Tibial nerve (tissue), 4 donors: ENCODE results near the gene ADGRD1. TPM values are rescaled to one million over a fixed set of nuclear protein-coding genes. Genes with fewer than 3 reads are reported as not detected.
A peak's percentile ranks its signal among the peaks of the same experiment; 100 is the strongest.

Experiments used
- DNase-seq, 2 donors: peaks; one replicate each; pipeline ENCODE4 v3.0.0-alpha.2; 2019; ENCODE audit warnings: low spot score in 2 of 2
- H3K27ac ChIP-seq, 4 donors: fragments of 200-600 bp; sonication (generic) in 3 of 4; one replicate each; pipeline ENCODE4 v1.5.1; 2017 to 2019; ENCODE audit warnings: mild to moderate bottlenecking in 1 of 4
- H3K27me3 ChIP-seq, 2 donors: fragments of 200-600 bp; sonication (generic) in 1 of 2; one replicate each; pipeline versions ENCODE4 v1.5.1 to v1.6.0; 2017 to 2019
- H3K36me3 ChIP-seq, 3 donors: fragments of 200-600 bp; sonication (generic); one replicate each; pipeline ENCODE4 v1.5.1; 2018 to 2019
- H3K4me1 ChIP-seq, 4 donors: fragments of 200-600 bp; sonication (generic) in 3 of 4; one replicate each; pipeline ENCODE4 v1.5.1; 2017 to 2019
- H3K4me3 ChIP-seq, 4 donors: fragments of 200-600 bp; sonication (generic) in 3 of 4; one replicate each; pipeline ENCODE4 v1.5.1; 2017 to 2019; ENCODE audit warnings: mild to moderate bottlenecking in 1 of 4, moderate library complexity in 1 of 4
- H3K9me3 ChIP-seq, 4 donors: fragments of 200-600 bp; sonication (generic) in 3 of 4; one replicate each; pipeline ENCODE4 v1.5.1; 2017 to 2019
- EP300 ChIP-seq, 2 donors: sonication (generic); formaldehyde crosslinking; IDR thresholded peaks; one replicate each; pipeline ENCODE4 v1.6.1; 2017; ENCODE audit warnings: antibody characterized with exemption in 2 of 2, mild to moderate bottlenecking in 1 of 2
- POLR2A ChIP-seq, 2 donors: fragments of 450-650 bp; IDR thresholded peaks; one replicate each; pipeline ENCODE4 v1.6.1; 2017; ENCODE audit warnings: antibody characterized with exemption in 2 of 2, mild to moderate bottlenecking in 2 of 2, moderate library complexity in 2 of 2
- whole genome bisulfite sequencing, 2 donors: methylation state at CpG; one replicate each; pipeline ENCODE4 v1.1.5; 2018; 5-methylcytosine and 5-hydroxymethylcytosine counted together
- total RNA-seq, 4 donors: library from RNA; depleted of rRNA; stranded (reverse); fragments of >200 nt; gene quantifications; one replicate each; pipeline ENCODE4 v1.1.0, GENCODE V29; 2016
- TF ChIP-seq, protein P1 (sequence below), 5 experiments: fragments of 200-600 bp in 3 of 5; fragments of 450-650 bp in 2 of 5; sonication (generic) in 3 of 5; IDR thresholded peaks; one replicate each; pipeline ENCODE4 v1.5.1; 2016 to 2019; ENCODE audit warnings: antibody characterized with exemption in 5 of 5, mild to moderate bottlenecking in 3 of 5, moderate library complexity in 2 of 5

The ADGRD1 gene
- total RNA-seq, 4 donors from 2014 or later, result 99.0 to 179 (median 125) TPM

DNA sequence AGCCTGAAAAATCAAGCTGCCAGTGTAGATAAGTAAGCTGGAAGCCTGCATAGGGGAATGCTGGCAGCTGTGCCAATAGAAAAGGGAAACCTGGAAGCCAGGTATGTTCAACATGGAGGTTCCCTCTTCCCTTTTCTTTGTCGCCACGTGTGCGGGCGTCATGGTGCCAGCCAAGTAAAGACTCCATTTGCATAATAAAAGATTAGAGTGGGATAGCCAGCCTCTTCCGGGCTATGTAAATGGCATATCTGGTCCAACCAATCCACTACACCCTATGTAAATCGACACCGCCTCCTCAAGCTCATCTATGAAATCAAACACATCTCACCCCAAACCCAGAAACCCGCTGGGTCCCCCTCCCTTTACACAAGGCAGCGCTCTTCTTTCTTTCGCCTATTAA lies 5.6 kb upstream of the ADGRD1 start:
- 80 to 85% methylated on average over 10 of the region's 10 CpGs for WGBS, 2 donors
- TF ChIP-seq, protein P1, sequence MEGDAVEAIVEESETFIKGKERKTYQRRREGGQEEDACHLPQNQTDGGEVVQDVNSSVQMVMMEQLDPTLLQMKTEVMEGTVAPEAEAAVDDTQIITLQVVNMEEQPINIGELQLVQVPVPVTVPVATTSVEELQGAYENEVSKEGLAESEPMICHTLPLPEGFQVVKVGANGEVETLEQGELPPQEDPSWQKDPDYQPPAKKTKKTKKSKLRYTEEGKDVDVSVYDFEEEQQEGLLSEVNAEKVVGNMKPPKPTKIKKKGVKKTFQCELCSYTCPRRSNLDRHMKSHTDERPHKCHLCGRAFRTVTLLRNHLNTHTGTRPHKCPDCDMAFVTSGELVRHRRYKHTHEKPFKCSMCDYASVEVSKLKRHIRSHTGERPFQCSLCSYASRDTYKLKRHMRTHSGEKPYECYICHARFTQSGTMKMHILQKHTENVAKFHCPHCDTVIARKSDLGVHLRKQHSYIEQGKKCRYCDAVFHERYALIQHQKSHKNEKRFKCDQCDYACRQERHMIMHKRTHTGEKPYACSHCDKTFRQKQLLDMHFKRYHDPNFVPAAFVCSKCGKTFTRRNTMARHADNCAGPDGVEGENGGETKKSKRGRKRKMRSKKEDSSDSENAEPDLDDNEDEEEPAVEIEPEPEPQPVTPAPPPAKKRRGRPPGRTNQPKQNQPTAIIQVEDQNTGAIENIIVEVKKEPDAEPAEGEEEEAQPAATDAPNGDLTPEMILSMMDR (IDR thresholded peaks at IDR 0.05), result no peak
- TF ChIP-seq EP300 (IDR thresholded peaks at IDR 0.05) (no peak), POLR2A (IDR thresholded peaks at IDR 0.05) (no peak)
- no peak for DNase-seq

DNA sequence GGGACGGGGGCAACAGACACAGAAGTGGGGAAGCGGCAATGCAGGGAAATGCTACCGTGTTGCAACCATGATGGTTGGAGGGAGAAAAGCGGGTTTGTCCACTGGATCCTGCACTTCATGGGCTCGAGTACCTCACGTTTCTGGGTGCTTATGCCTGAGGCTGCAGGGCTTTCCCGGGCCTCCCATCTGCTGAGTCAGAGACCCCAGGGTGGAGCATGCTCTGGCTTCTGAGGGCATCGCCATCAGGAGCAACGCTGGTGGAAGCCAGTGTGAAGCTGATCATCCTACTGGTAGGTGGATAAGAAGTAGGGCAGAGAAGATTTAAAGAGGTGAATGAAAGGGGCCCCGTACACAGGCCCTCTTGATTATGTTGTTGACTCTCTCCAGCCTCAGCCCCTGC lies 5.0 kb upstream of the ADGRD1 start:
- no peak overlapping the region for H3K27ac ChIP-seq
- TF ChIP-seq EP300 (IDR thresholded peaks at IDR 0.05) (no peak), POLR2A (IDR thresholded peaks at IDR 0.05) (no peak)
- TF ChIP-seq, protein P1 (IDR thresholded peaks at IDR 0.05), result no peak
- no peak overlapping the region for H3K4me3 ChIP-seq
- H3K4me1 ChIP-seq, result peaks cover 0 to 36% (median 0%) of the 10 kb centered on the region in 4 donors
- peaks cover 0 to 7% of the 10 kb centered on the region in 2 donors for H3K27me3 ChIP-seq
- H3K9me3 ChIP-seq, result peaks cover 0 to 14% (median 3%) of the 10 kb centered on the region in 4 donors
- DNase-seq, result no peak
- no peaks in the 10 kb centered on the region for H3K36me3 ChIP-seq
- WGBS, 2 donors, result 89 to 90% methylated on average over 10 of the region's 10 CpGs

More for the DNA sequence above, 5.6 kb upstream of the ADGRD1 start:
- Histone ChIP-seq H3K27me3 (peaks cover 0 to 7% of the 10 kb centered on the region in 2 donors), H3K9me3 (peaks cover 0 to 14% (median 3%) of the 10 kb centered on the region in 4 donors), H3K36me3 (no peaks in the 10 kb centered on the region), H3K4me3 (no peak overlapping the region), H3K4me1 (peaks cover 0 to 30% (median 0%) of the 10 kb centered on the region in 4 donors), H3K27ac (no peak overlapping the region)

DNA sequence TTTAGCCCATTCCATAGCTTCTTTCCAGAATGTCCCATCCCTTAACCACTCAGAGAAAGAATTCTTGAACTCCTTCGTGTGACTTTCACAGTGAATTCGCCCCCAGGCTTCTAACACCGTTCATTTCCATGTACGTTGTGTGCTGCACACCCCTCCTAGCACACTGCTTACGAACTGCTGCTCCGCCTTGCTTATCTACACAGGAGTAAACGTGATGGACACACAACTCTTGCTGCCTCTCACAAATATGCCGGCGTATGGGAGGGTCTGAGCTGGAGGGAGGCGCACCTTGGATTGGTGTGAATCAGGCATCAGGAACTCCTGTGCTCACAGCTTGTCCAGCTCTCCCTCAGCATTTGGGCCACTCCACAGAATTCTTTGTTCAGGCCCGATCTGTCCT lies 3.9 kb upstream of the ADGRD1 start:
- H3K4me1 ChIP-seq, result peaks cover 0 to 43% (median 0%) of the 10 kb centered on the region in 4 donors
- 89% methylated on average over 11 of the region's 11 CpGs for WGBS, 2 donors
- no peak overlapping the region for H3K4me3 ChIP-seq
- no peaks in the 10 kb centered on the region for H3K36me3 ChIP-seq
- TF ChIP-seq EP300 (IDR thresholded peaks at IDR 0.05) (no peak), POLR2A (IDR thresholded peaks at IDR 0.05) (no peak)
- TF ChIP-seq, protein P1 (IDR thresholded peaks at IDR 0.05), result no peak
- DNase-seq, result no peak
- H3K9me3 ChIP-seq, result peaks cover 0 to 10% (median under 1%) of the 10 kb centered on the region in 4 donors
- H3K27me3 ChIP-seq, result peaks cover 0 to 7% of the 10 kb centered on the region in 2 donors
- no peak overlapping the region for H3K27ac ChIP-seq

DNA sequence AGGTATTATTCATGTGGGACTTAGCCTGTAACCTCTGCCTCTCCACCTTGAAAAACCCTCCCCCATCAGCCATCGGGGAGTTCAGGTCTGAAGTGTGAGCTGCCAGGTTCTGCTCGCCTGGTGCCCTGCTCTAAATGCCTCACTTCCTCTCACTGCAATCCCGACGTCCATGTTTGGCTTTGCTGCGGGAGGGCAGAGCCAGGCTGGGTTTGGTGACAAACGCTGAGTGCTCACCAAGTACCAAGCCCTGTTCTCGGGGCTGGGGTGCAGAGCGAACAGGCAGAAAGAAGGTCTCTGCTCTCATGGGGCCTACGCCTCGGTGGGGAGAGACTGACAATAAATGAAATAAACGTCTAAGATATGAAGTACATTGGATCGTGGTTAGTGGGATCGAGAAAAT lies 2.1 kb upstream of the ADGRD1 start:
- WGBS, 2 donors, result 82 to 86% methylated on average over 13 of the region's 13 CpGs
- Histone ChIP-seq H3K4me3 (no peak overlapping the region), H3K36me3 (no peaks in the 10 kb centered on the region), H3K27ac (no peak overlapping the region), H3K27me3 (peaks cover 0 to 7% of the 10 kb centered on the region in 2 donors), H3K4me1 (peaks cover 0 to 34% (median 0%) of the 10 kb centered on the region in 4 donors), H3K9me3 (no peaks in the 10 kb centered on the region)
- DNase-seq, result no peak
- TF ChIP-seq POLR2A (IDR thresholded peaks at IDR 0.05), result no peak
- TF ChIP-seq, protein P1 (IDR thresholded peaks at IDR 0.05), result no peak
- no peak for TF ChIP-seq EP300 (IDR thresholded peaks at IDR 0.05)

DNA sequence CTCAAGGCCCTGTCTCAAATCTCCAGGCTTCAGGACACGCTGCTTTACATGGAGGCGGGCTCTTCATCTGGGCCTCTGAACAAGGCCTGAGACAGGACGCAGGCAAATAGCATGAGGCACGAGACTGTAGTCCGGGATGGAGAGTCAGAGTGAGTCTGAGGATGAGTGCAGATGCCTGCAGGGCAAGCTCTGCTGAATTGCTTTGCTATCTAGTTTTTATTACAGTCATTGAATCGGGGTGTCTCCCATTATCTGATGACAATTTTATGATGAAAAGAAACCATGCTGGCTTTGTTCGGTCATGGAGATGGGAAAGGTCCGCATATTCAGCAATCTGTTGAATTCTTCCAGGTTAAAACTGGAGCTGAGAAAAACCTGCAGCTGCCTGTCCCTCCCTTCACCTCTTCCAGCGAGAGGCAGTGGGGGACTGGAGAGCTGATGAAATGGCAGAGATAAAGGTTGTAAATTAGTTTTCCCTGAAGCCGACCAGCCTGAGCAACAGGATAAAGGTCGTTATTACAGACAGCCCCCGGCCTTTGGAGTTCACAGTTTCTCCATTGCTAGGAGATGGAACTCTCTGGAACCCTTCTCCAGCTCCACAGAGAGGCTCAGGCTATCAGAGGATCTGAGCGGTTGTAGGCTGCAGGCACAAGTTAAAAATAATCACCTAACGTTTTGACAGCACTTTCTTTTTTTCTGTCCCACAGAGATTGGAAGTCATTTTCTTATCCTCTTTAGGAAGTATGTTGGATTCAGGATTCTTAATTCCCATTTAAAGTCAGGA lies 1.3 kb upstream of the ADGRD1 start:
- peak overlapping the region in 2 of 4 donors; percentile 4 to 91 for H3K27ac ChIP-seq
- H3K36me3 ChIP-seq, result no peaks in the 10 kb centered on the region
- H3K4me3 ChIP-seq, result no peak overlapping the region
- H3K27me3 ChIP-seq, result peaks cover 0 to 7% of the 10 kb centered on the region in 2 donors
- WGBS, 2 donors, result 57 to 65% methylated on average over 14 of the region's 14 CpGs
- H3K9me3 ChIP-seq, result no peaks in the 10 kb centered on the region
- TF ChIP-seq EP300 (IDR thresholded peaks at IDR 0.05), result no peak
- no peak for TF ChIP-seq POLR2A (IDR thresholded peaks at IDR 0.05)
- TF ChIP-seq, protein P1 (IDR thresholded peaks at IDR 0.05), result no peak
- no peak for DNase-seq
- peaks cover 0 to 29% (median 0%) of the 10 kb centered on the region in 4 donors for H3K4me1 ChIP-seq
